ENCODE data around the gene VPS33B. TPM values are rescaled to one million over a fixed set of nuclear protein-coding genes. Genes with fewer than 3 reads are reported as not detected.

The VPS33B gene
- 7.3 and 12.4 TPM in 2 replicates for total RNA-seq

GRCh38 chr15:91022075-91022831 is at the start of gene VPS33B:
Gene VPS33B (minus strand): TSS chr15:91022594. CDS start chr15:91022249, 345 bp downstream.

GRCh38 chr15:90994417-90995311 is 27.7 kb downstream of the VPS33B start, which contains the start of gene PRC1:
Gene PRC1 (minus strand): TSS chr15:90994535. CDS start chr15:90994417, 118 bp downstream.

GRCh38 chr15:90954712-90955623 is 67.4 kb downstream of the VPS33B start, which contains the start of gene RCCD1:
Gene RCCD1 (plus strand): TSS chr15:90954884. CDS start chr15:90956735, 1,851 bp downstream.

Other genes with a start within 250 kb of the VPS33B start
- 143 and 146 TPM in 2 replicates for gene FURIN, start 154.0 kb downstream of the VPS33B start, total RNA-seq
- 12.9 and 24.5 TPM in 2 replicates for gene FES, start 138.1 kb downstream of the VPS33B start, total RNA-seq
- 30.6 and 50.2 TPM in 2 replicates for gene MAN2A2, start 119.3 kb downstream of the VPS33B start, total RNA-seq
- 16.5 and 24.3 TPM in 2 replicates for gene HDDC3, start 90.0 kb downstream of the VPS33B start, total RNA-seq
- gene UNC45A, start 87.3 kb downstream of the VPS33B start, total RNA-seq, result 52.3 and 71.6 TPM in 2 replicates
- gene RCCD1, start 67.7 kb downstream of the VPS33B start, total RNA-seq, result 12.9 and 18.5 TPM in 2 replicates
- gene PRC1, start 28.1 kb downstream of the VPS33B start, total RNA-seq, result 13.2 and 231 TPM in 2 replicates
- gene SV2B, start 77.7 kb upstream of the VPS33B start, total RNA-seq, result not detected in 2 replicates

All from mesangial cell (primary cell).